OCI-LY7 (cell line): ENCODE data around the gene SND1. TPM values are rescaled to one million over a fixed set of nuclear protein-coding genes. Genes with fewer than 3 reads are reported as not detected.

Source experiments
- BruUV-seq: library from RNA; stranded (reverse); fragments of 400-500 nt; replicated peaks from 2 replicates; lab custom pipeline; 2021; lab: Mats Ljungman, UMichigan
- CTCF ChIA-PET: fragments of 300-600 bp; sonication (Branson Sonifier 250); formaldehyde crosslinking; loops from one replicate; lab custom pipeline; 2022; ENCODE audit warnings: antibody characterized with exemption; ENCODE audit not compliant: unreplicated experiment; lab: Charles Lee
- POLR2A ChIA-PET: fragments of 300-600 bp; sonication (Branson Sonifier 250); formaldehyde crosslinking; loops from one replicate; lab custom pipeline; 2022; ENCODE audit warnings: antibody characterized with exemption; lab: Charles Lee
- DNase-seq: peaks from one replicate; pipeline ENCODE4 v3.0.0-alpha.2; 2015; ENCODE audit warnings: low spot score
- H2AFZ ChIP-seq: fragments of 200-600 bp; sonication (generic), shearing (Covaris generic); 2 replicates; pipeline ENCODE4 v1.6.1; 2014; ENCODE audit warnings: mild to moderate bottlenecking, antibody characterized with exemption, low read length, moderate library complexity
- H3K27ac ChIP-seq: fragments of 200-600 bp; sonication (generic); 2 replicates; pipeline ENCODE4 v1.5.1; 2014; ENCODE audit warnings: mixed run types, low read depth, mild to moderate bottlenecking, moderate library complexity, low read length, inconsistent platforms; ENCODE audit not compliant: poor library complexity, severe bottlenecking
- H3K36me3 ChIP-seq: fragments of 200-600 bp; sonication (generic); 2 replicates; pipeline ENCODE4 v1.6.1; 2014; ENCODE audit warnings: mild to moderate bottlenecking, antibody characterized with exemption, low read length, moderate library complexity, mixed read lengths; ENCODE audit not compliant: insufficient read depth
- H3K4me1 ChIP-seq: fragments of 200-600 bp; sonication (generic); 2 replicates; pipeline ENCODE4 v1.5.1; 2014; ENCODE audit warnings: mild to moderate bottlenecking, low read length; ENCODE audit not compliant: insufficient read depth, poor library complexity, severe bottlenecking
- H3K4me2 ChIP-seq: fragments of 200-600 bp; sonication (generic); 2 replicates; pipeline ENCODE4 v1.6.1; 2014; ENCODE audit warnings: mild to moderate bottlenecking, low read length
- H3K4me3 ChIP-seq: fragments of 200-600 bp; sonication (generic); 2 replicates; pipeline ENCODE4 v1.5.1; 2014; ENCODE audit warnings: mild to moderate bottlenecking, low read depth, low read length; ENCODE audit not compliant: poor library complexity, severe bottlenecking
- H3K79me2 ChIP-seq: fragments of 200-600 bp; sonication (generic); 2 replicates; pipeline ENCODE4 v1.6.1; 2016; ENCODE audit warnings: low read depth, mild to moderate bottlenecking, low read length, moderate library complexity, mixed read lengths; ENCODE audit not compliant: insufficient read depth
- H3K9me2 ChIP-seq: fragments of 200-600 bp; sonication (generic); 2 replicates; pipeline ENCODE4 v1.6.1; 2016; ENCODE audit warnings: mild to moderate bottlenecking, low read length, mixed read lengths; ENCODE audit not compliant: insufficient read depth
- H3K9me3 ChIP-seq: fragments of 200-600 bp; sonication (generic); 2 replicates; pipeline ENCODE4 v1.6.1; 2014; ENCODE audit warnings: mild to moderate bottlenecking, mixed run types, low read length, mixed read lengths
- H4K20me1 ChIP-seq: fragments of 200-600 bp; sonication (generic); 2 replicates; pipeline ENCODE4 v1.6.1; 2014; ENCODE audit warnings: mild to moderate bottlenecking, antibody characterized with exemption, low read length, moderate library complexity, mixed read lengths; ENCODE audit not compliant: insufficient read depth
- CTCF ChIP-seq: fragments of 200-600 bp; sonication (generic); conservative IDR thresholded peaks from 2 replicates; pipeline ENCODE4 v1.5.1; 2014; ENCODE audit warnings: mild to moderate bottlenecking, antibody characterized with exemption, low read length, moderate library complexity, mixed read lengths
- EZH2phosphoT487 ChIP-seq: fragments of 200-600 bp; sonication (generic); IDR thresholded peaks from 2 replicates; pipeline ENCODE4 v1.6.1; 2018; ENCODE audit warnings: low read depth, borderline replicate concordance, mild to moderate bottlenecking, mixed run types, antibody characterized with exemption, low read length, moderate library complexity, mixed read lengths
- intact Hi-C: fragments of 100-400 bp; cut with micrococcal nuclease; formaldehyde crosslinking; loops from one replicate; pipeline ENCODE4 v1.10.0; 2022; ENCODE audit not compliant: unreplicated experiment
- total RNA-seq, 2 experiments: library from RNA; depleted of rRNA in 1 of 2; stranded (reverse); fragments of >200 nt in 1 of 2; shearing (Covaris generic) in 1 of 2; gene quantifications; 2 replicates each; pipeline ENCODE4 v1.2.3, GENCODE V29; 2014 to 2022

The SND1 gene
- total RNA-seq, 2 experiments from 2014 or later: 111 to 221 TPM

- DNase-seq: no peak
- CTCF ChIA-PET: no interaction called here
- H3K27ac ChIP-seq: no peak overlapping the region
- no peak overlapping the region for H2AFZ ChIP-seq
- no peak overlapping the region for H3K4me2 ChIP-seq
- H3K4me3 ChIP-seq: no peak overlapping the region
- H3K79me2 ChIP-seq: no peaks in the 10 kb centered on the region
- BruUV-seq: no TSS peak
- TF ChIP-seq CTCF (no peak), EZH2phosphoT487 (no peak)
- intact Hi-C loops: no loop called here
- POLR2A ChIA-PET: interaction anchor here (0.7 to 1.1 kb wide), 4 partner anchors 12 to 39 kb away, joined by 3 read pairs; no protein-coding TSS in a partner anchor
- H4K20me1 ChIP-seq: peaks cover 6% of the 10 kb centered on the region; the same call in 1 of the 2 replicates
- H3K36me3 ChIP-seq: peaks cover 48% of the 10 kb centered on the region
- no peaks in the 10 kb centered on the region for H3K9me2 ChIP-seq
- H3K4me1 ChIP-seq: peaks cover 35% of the 10 kb centered on the region
- no peaks in the 10 kb centered on the region for H3K9me3 ChIP-seq
Measured at GRCh38 chr7:127932076-127932475, 280.1 kb downstream of the SND1 start.

GRCh38 chr7:127932496-127932895, 280.5 kb downstream of the SND1 start:
- Histone ChIP-seq H3K4me3 (no peak overlapping the region), H3K79me2 (no peaks in the 10 kb centered on the region), H4K20me1 (peaks cover 2% of the 10 kb centered on the region; the same call in 1 of the 2 replicates), H3K4me2 (no peak overlapping the region), H3K27ac (no peak overlapping the region), H3K9me2 (no peaks in the 10 kb centered on the region), H3K4me1 (peaks cover 31% of the 10 kb centered on the region), H2AFZ (no peak overlapping the region), H3K9me3 (no peaks in the 10 kb centered on the region), H3K36me3 (peaks cover 48% of the 10 kb centered on the region)
- intact Hi-C loops: no loop called here
- TF ChIP-seq EZH2phosphoT487 (no peak), CTCF (no peak)
- ChIA-PET CTCF (no interaction called here), POLR2A (no interaction called here)
- BruUV-seq: no TSS peak
- DNase-seq: no peak

- ChIA-PET CTCF (no interaction called here), POLR2A (no interaction called here)
- no peak overlapping the region for H3K27ac ChIP-seq
- no peak overlapping the region for H3K4me2 ChIP-seq
- peaks cover 48% of the 10 kb centered on the region for H3K36me3 ChIP-seq
- intact Hi-C loops: no loop called here
- no peaks in the 10 kb centered on the region for H3K9me2 ChIP-seq
- peaks cover 25% of the 10 kb centered on the region for H3K4me1 ChIP-seq
- no peaks in the 10 kb centered on the region for H3K79me2 ChIP-seq
- no peak overlapping the region for H3K4me3 ChIP-seq
- H4K20me1 ChIP-seq: no peaks in the 10 kb centered on the region
- no peak overlapping the region for H2AFZ ChIP-seq
- H3K9me3 ChIP-seq: no peaks in the 10 kb centered on the region
- BruUV-seq: no TSS peak
- TF ChIP-seq EZH2phosphoT487 (no peak), CTCF (no peak)
- no peak for DNase-seq
Measured at GRCh38 chr7:127933146-127933545, 281.2 kb downstream of the SND1 start.
